Activated CD4-positive, CD25-positive, alpha-beta regulatory T cell treated with anti-CD3 and anti-CD28 coated beads, Interleukin-2, amount 50 U/mL, for 16 hours (primary cell): ENCODE measurements around the gene APPL2.
"Not testable (repeated sequence)": the region's sequence is repeated elsewhere in the genome, so short reads cannot be mapped to it uniquely, and the experiment has no call there.

Experiments used
- DNase-seq: peaks from one replicate; pipeline ENCODE4 v3.0.0-alpha.2; 2020; ENCODE audit warnings: low read depth, low spot score

Gene APPL2

GRCh38 chr12:105256431-105256830, 20.5 kb upstream of the APPL2 start:
- not testable (repeated sequence) for DNase-seq

- no peak for DNase-seq
Measured at GRCh38 chr12:105256011-105256410, 20.0 kb upstream of the APPL2 start.

DNA sequence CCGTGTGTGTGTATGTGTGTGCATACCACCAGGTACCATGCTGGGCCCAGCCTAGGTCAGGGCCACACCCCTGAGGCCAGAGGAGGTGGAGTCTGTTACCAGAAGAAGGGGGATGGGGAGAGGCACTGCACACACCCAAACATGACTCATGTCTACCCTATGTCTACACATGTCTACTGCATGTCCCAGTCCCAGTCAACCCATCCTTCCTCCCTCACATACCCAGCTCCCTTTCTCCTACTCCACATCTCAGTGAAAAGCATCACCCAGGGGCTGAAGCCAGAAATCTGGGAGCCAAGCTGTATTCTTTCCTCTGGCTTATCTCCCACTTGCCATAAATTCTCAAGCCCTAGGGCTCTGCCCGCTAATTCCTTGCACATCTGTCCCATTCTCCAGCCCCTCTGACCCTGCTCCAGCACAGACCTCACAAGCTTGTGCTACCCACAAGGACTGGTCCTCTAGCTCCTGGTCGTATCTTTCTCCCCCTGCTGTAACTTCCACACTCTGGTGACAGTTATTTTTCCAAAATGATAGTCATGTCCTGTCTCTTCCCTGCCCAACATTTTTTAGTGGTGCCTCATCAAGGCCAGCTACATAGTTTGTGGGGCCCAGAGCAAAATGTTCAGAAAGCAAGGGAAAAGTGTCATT, 18.0 kb upstream of the APPL2 start:
- no peak for DNase-seq

GRCh38 chr12:105252901-105253300, 16.9 kb upstream of the APPL2 start:
- DNase-seq = no peak

- not testable (repeated sequence) for DNase-seq
Measured at GRCh38 chr12:105245776-105246427, 9.9 kb upstream of the APPL2 start.

GRCh38 chr12:105245291-105245690, 9.3 kb upstream of the APPL2 start:
- DNase-seq = no peak

- DNase-seq = no peak
Measured at GRCh38 chr12:105240228-105240627, 4.3 kb upstream of the APPL2 start.

DNA sequence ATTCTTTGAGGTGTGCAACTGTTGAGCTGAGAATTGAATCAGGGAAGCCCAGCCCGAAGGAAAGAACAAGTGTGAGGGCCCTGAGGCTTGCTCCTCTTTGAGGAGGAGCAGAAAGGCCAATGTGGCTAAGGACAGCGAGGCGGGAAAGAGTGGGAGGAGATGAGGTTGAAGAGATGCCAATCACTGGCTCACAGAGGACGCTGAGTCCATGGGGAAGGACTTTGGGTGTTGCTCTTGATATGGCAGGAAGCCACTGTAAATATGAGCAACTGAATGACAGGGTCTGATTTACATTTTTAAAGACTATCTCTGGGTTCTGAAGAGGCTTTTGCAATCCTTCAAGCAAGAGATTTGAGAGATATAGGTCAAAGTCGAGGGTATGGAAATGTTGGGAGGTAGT, 3.3 kb upstream of the APPL2 start:
- DNase-seq = no peak

- no peak for DNase-seq
Measured at GRCh38 chr12:105237666-105238065, 1.7 kb upstream of the APPL2 start.

GRCh38 chr12:105235281-105235731, 668 bp downstream of the APPL2 start:
- no peak for DNase-seq

DNA sequence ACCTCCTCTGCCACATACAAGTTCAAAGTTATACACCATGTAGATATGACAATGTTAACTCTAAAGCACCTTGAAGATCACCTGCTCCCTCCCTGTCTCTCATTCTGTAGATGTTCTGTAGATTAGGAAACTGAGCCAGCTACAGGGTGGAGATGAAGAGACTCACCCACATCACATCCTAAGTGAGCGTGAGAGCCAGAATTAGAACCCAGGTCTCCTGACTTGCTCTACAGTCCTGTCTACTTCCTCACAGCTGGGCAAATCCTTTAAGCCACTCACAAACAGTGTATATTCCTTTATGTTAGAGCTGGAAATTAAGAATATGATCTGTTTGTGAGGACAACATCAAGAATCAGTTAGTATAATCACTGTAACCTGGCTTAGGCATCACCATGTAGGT, 1.8 kb downstream of the APPL2 start:
- DNase-seq = no peak

DNA sequence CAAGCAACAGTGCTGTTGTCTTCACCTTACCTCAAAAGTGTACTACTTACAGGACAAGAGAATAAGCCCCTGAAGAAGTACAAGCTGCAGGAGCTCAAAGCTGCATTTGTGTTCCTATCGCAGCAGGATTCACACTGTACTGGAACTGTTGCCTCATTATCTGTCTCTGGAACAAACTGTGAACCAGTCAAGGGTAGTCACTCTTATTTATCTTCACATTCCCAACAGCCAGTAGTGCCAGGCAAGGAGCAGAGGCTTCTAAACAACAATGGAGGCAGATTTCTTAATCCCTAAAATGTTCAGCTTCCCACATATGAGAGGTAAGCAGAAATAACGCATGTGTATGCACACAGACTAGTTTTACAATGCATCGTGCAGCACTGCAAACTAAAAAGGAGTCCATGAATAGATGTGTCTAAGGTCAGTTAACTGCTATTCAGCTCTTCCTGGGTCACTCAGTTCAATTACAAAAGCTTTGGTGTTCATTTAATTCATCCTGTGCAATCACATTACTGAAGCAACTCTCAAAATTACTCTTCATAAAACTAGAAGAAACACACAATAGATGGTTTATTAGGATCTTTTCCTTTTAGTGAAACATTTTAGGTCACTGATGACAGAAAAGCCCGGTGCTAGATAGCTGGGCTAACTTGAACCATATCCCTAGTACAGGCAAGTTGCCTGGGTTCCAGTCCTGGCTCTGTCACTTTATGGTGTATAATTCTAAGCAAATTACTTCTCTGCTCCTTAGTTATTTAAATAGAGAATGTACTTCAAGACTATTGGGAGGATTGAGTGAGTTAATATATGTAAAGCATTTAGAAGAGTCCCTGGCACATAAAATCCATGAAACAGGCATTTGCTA, 2.7 kb downstream of the APPL2 start:
- no peak for DNase-seq

GRCh38 chr12:105231396-105231795, 4.6 kb downstream of the APPL2 start:
- no peak for DNase-seq

GRCh38 chr12:105229371-105229770, 6.6 kb downstream of the APPL2 start:
- no peak for DNase-seq

- DNase-seq = no peak
Measured at GRCh38 chr12:105228966-105229365, 7.0 kb downstream of the APPL2 start.

DNA sequence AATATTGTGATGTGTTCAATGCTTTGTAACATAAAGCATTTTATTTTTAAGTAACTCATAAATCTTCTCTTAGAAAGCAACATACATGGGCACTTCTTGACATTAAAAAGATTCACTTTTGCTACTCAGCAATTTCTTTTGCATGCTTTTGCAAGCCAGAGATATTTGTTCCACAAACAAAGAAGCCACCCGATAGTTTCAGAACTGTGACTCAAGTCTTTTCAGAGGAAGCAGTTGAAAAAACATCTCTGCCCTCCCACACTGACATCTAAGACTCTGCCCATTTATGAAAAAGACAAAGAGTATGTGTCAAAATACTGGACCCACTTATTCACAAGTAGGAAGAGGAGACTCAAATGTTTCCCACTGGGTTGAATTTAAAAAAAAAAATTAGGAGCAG, 7.5 kb downstream of the APPL2 start:
- DNase-seq = no peak

GRCh38 chr12:105227879-105228278, 8.1 kb downstream of the APPL2 start:
- no peak for DNase-seq

DNA sequence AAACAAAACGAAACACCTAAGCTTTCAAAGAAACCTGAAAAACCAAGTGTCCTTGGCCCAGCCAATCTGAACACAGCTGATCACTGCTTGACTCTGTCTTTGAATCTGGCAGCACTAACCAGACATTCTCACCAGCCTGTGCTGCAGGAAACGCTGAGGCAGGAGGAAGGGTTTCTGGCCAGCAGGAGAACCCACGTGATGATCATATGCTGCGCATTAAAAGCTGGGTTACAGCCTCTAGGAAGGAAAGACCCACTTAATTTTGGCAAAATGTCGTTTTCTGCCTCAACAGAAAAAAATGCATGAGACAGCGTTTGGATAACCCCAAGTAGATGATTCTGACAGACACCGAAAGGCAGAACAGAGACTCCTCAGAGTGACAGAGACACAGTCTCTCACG, 9.8 kb downstream of the APPL2 start:
- DNase-seq = no peak

DNA sequence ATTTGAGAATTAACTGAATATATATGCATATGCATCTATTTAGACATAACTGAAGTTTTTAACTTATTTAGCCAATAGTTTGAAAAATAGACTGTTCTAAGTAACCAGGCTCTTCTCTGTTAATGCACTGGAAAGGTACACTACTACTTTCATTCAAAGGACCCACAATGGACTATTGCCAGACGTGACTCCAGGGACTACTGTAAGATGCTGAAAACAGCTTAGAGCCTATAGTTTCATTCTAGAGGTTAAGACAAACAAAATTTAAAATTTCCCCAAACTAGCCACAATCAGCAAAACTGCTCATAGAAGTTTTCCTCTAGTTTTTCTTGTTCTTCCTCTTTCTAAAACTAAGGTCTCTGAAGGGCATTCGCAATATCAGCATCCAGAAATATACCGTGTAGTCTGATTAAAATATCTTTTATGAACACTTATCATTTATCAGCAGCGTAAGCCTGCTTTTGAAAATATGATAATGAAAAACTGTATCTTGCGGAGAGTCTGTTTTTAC, 10.4 kb downstream of the APPL2 start:
- DNase-seq = no peak

GRCh38 chr12:105224399-105224798, 11.6 kb downstream of the APPL2 start:
- no peak for DNase-seq

DNA sequence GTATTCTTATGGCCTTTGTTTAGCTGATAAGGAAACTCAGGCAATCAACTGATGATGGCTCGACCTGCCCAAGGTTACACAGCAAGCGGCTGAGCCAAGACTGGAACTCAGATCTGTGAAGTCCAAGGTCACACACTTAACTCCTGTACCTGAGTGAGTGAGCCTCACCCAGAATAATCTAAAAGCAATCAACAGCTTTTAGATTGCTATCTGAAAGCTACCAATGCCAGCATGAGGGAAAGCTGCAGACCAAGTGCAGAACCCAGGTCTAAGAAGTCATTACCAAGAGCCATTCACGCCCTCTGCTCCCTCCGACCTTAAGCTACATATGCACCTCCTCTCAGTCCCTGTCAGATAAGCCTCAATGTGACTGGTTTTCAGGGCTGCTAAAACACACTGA, 12.1 kb downstream of the APPL2 start:
- no peak for DNase-seq

- DNase-seq = no peak
Measured at GRCh38 chr12:105223352-105223845, 12.6 kb downstream of the APPL2 start.
